K562 (cell line): ENCODE data around the gene RPS19. TPM values are rescaled to one million over a fixed set of nuclear protein-coding genes. Genes with fewer than 3 reads are reported as not detected.

Experiments
- ATAC-seq: fragments of 200-7000 bp; cut with Tn5 transposase; 3 replicates; pipeline ENCODE4 v1.9.1; 2020; ENCODE audit warnings: moderate library complexity
- BruUV-seq: library from RNA; stranded (reverse); fragments of 400-500 nt; replicated peaks from 2 replicates; lab custom pipeline; 2021; lab: Mats Ljungman, UMichigan
- CTCF ChIA-PET: fragments of 300-600 bp; formaldehyde crosslinking; extraction: SDS; loops from one replicate; lab custom pipeline; 2021; ENCODE audit warnings: low intra/inter-chr PET ratio; lab: Yijun Ruan, JAX
- POLR2A ChIA-PET: fragments of 300-600, 350-650 bp; sonication (Branson Sonifier 250); formaldehyde crosslinking; extraction: SDS; loops from one replicate; lab custom pipeline; 2021; ENCODE audit warnings: antibody characterized with exemption, inconsistent platforms; lab: Yijun Ruan, JAX
- DNase-seq, 4 experiments: peaks; one replicate each; pipeline versions ENCODE4 v3.0.0 to v3.0.0-alpha.2; 2011 to 2018; ENCODE audit warnings: low spot score in 3 of 4, mixed read lengths in 3 of 4; ENCODE audit errors: extremely low read depth in 1 of 4
- FAIRE-seq: peaks from 2 replicates; lab custom pipeline; 2011; peaks lifted over from hg19 to GRCh38; lab: Jason Lieb, UNC
- H2AFZ ChIP-seq: 2 replicates; pipeline ENCODE4 v1.6.0; 2011; ENCODE audit warnings: low read depth, low read length, control low read depth, inconsistent platforms
- H3K27ac ChIP-seq: fragments of 200-600 bp; 3 replicates; pipeline ENCODE4 v1.8.0; 2011; ENCODE audit warnings: low read depth, mild to moderate bottlenecking, control low read depth, inconsistent platforms, low read length, moderate library complexity, mixed read lengths; ENCODE audit errors: extremely low read depth
- H3K27me3 ChIP-seq, 2 experiments: fragments of 300-600 bp in 1 of 2; 2 replicates in 1 of 2; 3 replicates in 1 of 2; pipeline versions ENCODE4 v1.6.0 to v1.8.0; 2011; ENCODE audit warnings: inconsistent platforms in 2 of 2, low read length in 2 of 2, mild to moderate bottlenecking in 1 of 2, mixed read lengths in 1 of 2, moderate library complexity in 1 of 2; ENCODE audit not compliant: control insufficient read depth in 2 of 2, insufficient read depth in 2 of 2
- H3K36me3 ChIP-seq: fragments of 300-600 bp; 3 replicates; pipeline ENCODE4 v1.8.0; 2011; ENCODE audit warnings: mild to moderate bottlenecking, low read length, inconsistent platforms; ENCODE audit not compliant: control insufficient read depth, insufficient read depth
- H3K4me1 ChIP-seq, 2 experiments: fragments of 200-600 bp in 1 of 2; replicated peaks in 1 of 2; 2 replicates in 1 of 2; 3 replicates in 1 of 2; pipeline versions ENCODE4 v1.5.1 to v1.8.0; 2011; ENCODE audit warnings: inconsistent platforms in 2 of 2, low read length in 2 of 2, mild to moderate bottlenecking in 1 of 2, mixed read lengths in 1 of 2, moderate library complexity in 1 of 2; ENCODE audit not compliant: control insufficient read depth in 2 of 2, insufficient read depth in 2 of 2
- H3K4me2 ChIP-seq: 2 replicates; pipeline ENCODE4 v1.6.1; 2011; ENCODE audit warnings: low read length, control low read depth, inconsistent platforms, mixed read lengths; ENCODE audit not compliant: insufficient read depth
- H3K4me3 ChIP-seq: fragments of 200-600 bp; sonication (generic), shearing (Covaris generic); 2 replicates; pipeline ENCODE4 v1.5.1; 2016; ENCODE audit warnings: control low read depth, inconsistent platforms
- H3K79me2 ChIP-seq: fragments of 200-600 bp; 3 replicates; pipeline ENCODE4 v1.8.0; 2011; ENCODE audit warnings: low read length, inconsistent platforms; ENCODE audit not compliant: control insufficient read depth, insufficient read depth
- H3K9ac ChIP-seq, 2 experiments: 2 replicates each; pipeline versions ENCODE4 v1.6.0 to v1.6.1; 2011; ENCODE audit warnings: low read depth in 2 of 2, low read length in 2 of 2, control low read depth in 1 of 2, inconsistent platforms in 1 of 2, mild to moderate bottlenecking in 1 of 2, mixed read lengths in 1 of 2; ENCODE audit not compliant: insufficient read depth in 1 of 2
- H3K9me1 ChIP-seq: one replicate; pipeline ENCODE4 v1.6.0; 2011; ENCODE audit warnings: inconsistent platforms, mild to moderate bottlenecking, low read length, moderate library complexity; ENCODE audit not compliant: control insufficient read depth, insufficient read depth
- H3K9me3 ChIP-seq: replicated peaks from 2 replicates; pipeline ENCODE4 v1.5.1; 2011; ENCODE audit warnings: low read depth, low read length, inconsistent platforms; ENCODE audit not compliant: control insufficient read depth, insufficient read depth
- H4K20me1 ChIP-seq: replicated peaks from 2 replicates; pipeline ENCODE4 v1.6.1; 2011; ENCODE audit warnings: low read length, inconsistent platforms, mixed read lengths; ENCODE audit not compliant: control insufficient read depth, insufficient read depth
- KDM1A ChIP-seq, 2 experiments: fragments of 450-650 bp; IDR thresholded peaks; 2 replicates each; pipeline ENCODE4 v1.6.1; 2016; ENCODE audit warnings: mild to moderate bottlenecking in 2 of 2
- ZNF583 ChIP-seq: fragments of 250-450 bp; sonication (Bioruptor Pico); IDR thresholded peaks from 2 replicates; pipeline ENCODE4 v1.4.0; 2020
- WGBS: fragments of 100-300 bp; shearing (Covaris generic); methylation state at CpG from one replicate; pipeline ENCODE4 v1.1.6; 2016; ENCODE audit warnings: low coverage, mixed read lengths; ENCODE audit not compliant: insufficient coverage; ENCODE audit errors: missing lambda C conversion rate; 5-methylcytosine and 5-hydroxymethylcytosine counted together
- in situ Hi-C: fragments of 300-500 bp; cut with MboI; formaldehyde crosslinking; loops from 4 replicates; pipeline ENCODE4 v1.15.0; 2018; ENCODE audit warnings: inconsistent platforms, mixed read lengths
- intact Hi-C: fragments of 100-400 bp; cut with micrococcal nuclease; formaldehyde crosslinking; loops from 2 replicates; pipeline ENCODE4 v1.14.2; 2022
- polyA plus RNA-seq, 8 experiments: library from polyadenylated mRNA; depleted of rRNA in 4 of 8; stranded (reverse) in 5 of 8; unstranded in 3 of 8; fragments of >200 nt; fragmentation: Nextera tagmentation in 2 of 8; fragmentation: Illumina TruSeq in 1 of 8; extraction: Ambion mirVana in 2 of 8; extraction: Trizol in 1 of 8; gene quantifications; 2 replicates each; pipeline versions ENCODE4 v1.2.1 to v1.2.3, GENCODE V29; 2011 to 2014; ENCODE audit warnings: inconsistent platforms in 1 of 8, missing spikeins in 1 of 8
- total RNA-seq, 7 experiments: library from RNA; depleted of rRNA in 6 of 7; stranded (reverse); fragments of >200 nt in 6 of 7; fragmentation: Illumina TruSeq in 2 of 7; extraction: Trizol in 2 of 7; gene quantifications; 2 replicates each; pipeline versions ENCODE4 v1.2.1 to v1.2.3, GENCODE V29; 2011 to 2021; ENCODE audit warnings: low replicate concordance in 1 of 7

Gene RPS19
- total and polyA plus RNA-seq, 9 of the 15 experiments (the other 6 are each of a cell fraction or from before 2014, with no cell fraction given) = 1,964 to 3,408 (median 2,747) TPM

GRCh38 chr19:41920882-41921576 is 61.0 kb downstream of the RPS19 start:
- in situ Hi-C loops = no loop called here
- ATAC-seq = peak; percentile 34; the same call in 2 of the 3 replicates

More at GRCh38 chr19:41920882-41921576, 61.0 kb downstream of the RPS19 start:
- Histone ChIP-seq H3K9me3 (no peaks in the 10 kb centered on the region; the same call in 1 of the 2 replicates), H3K27me3 (peaks cover 9 to 29% of the 10 kb centered on the region in 2 experiments; a peak in 4 of 5 replicates), H2AFZ (no peak overlapping the region), H3K27ac (no peak overlapping the region), H3K9me1 (no peaks in the 10 kb centered on the region), H3K4me1 (peaks cover 0 to 23% of the 10 kb centered on the region in 2 experiments; a peak in 3 of 5 replicates), H3K79me2 (no peaks in the 10 kb centered on the region), H3K36me3 (no peaks in the 10 kb centered on the region), H4K20me1 (peaks cover 7% of the 10 kb centered on the region; the same call in 1 of the 2 replicates), H3K4me2 (no peak overlapping the region), H3K4me3 (no peak overlapping the region), H3K9ac (peak overlapping the region in 1 of 2 experiments; percentile 50; a peak in 1 of 4 replicates)
- DNase-seq (peak in 2 of 4 experiments; percentile 59 to 70), FAIRE-seq (no peak)
- CTCF ChIA-PET = no interaction called here
- no peak for TF ChIP-seq ZNF583
- TF ChIP-seq KDM1A (IDR thresholded peaks at IDR 0.05) = 0 out of 4 replicates have a peak, but pooled peaks of 1 of the 2 experiments have one; percentile 29
- 23% methylated on average over 10 of the region's 26 CpGs for WGBS
- POLR2A ChIA-PET = interaction anchor here (1.1 kb wide), 1 partner anchor 9 kb away, joined by 4 read pairs; no protein-coding TSS in a partner anchor
- no TSS peak for BruUV-seq
- intact Hi-C loops = no loop called here
